K562 (cell line): Measurements from ENCODE around the gene SH3BGR. TPM values are rescaled to one million over a fixed set of nuclear protein-coding genes. Genes with fewer than 3 reads are reported as not detected.
A peak's percentile ranks its signal among the peaks of the same experiment; 100 is the strongest.

Source experiments
- CCAR2 ChIP-seq: fragments of 200-400 bp; formaldehyde crosslinking; IDR thresholded peaks from 2 replicates; pipeline ENCODE4 v1.6.1; 2017; ENCODE audit warnings: mild to moderate bottlenecking, low read depth, low read length
- DMBX1 ChIP-seq: fragments of 250-450 bp; sonication (Bioruptor Pico); IDR thresholded peaks from 2 replicates; pipeline ENCODE4 v1.8.0; 2022; ENCODE audit warnings: inconsistent platforms, mild to moderate bottlenecking, moderate library complexity, borderline replicate concordance
- E2F8 ChIP-seq: fragments of 450-650 bp; IDR thresholded peaks from 2 replicates; pipeline ENCODE4 v1.7.1; 2018; ENCODE audit warnings: mild to moderate bottlenecking, low read depth; ENCODE audit not compliant: partially characterized antibody
- ELF1 ChIP-seq: fragments of 200-800 bp; sonication (Bioruptor generic); IDR thresholded peaks from 2 replicates; pipeline ENCODE4 v1.6.1; 2016; ENCODE audit warnings: missing genetic modification characterization, missing compliant biosample characterization
- ELF2 ChIP-seq: fragments of 250-450 bp; sonication (Bioruptor Pico); IDR thresholded peaks from 2 replicates; pipeline ENCODE4 v1.5.0; 2021; ENCODE audit warnings: mild to moderate bottlenecking
- FOXA3 ChIP-seq, 2 experiments: fragments of 450-650 bp in 1 of 2; sonication (generic) in 1 of 2; formaldehyde crosslinking; IDR thresholded peaks in 1 of 2; conservative IDR thresholded peaks in 1 of 2; 2 replicates each; pipeline versions ENCODE4 v1.4.0 to v1.8.0; 2020 to 2022; ENCODE audit warnings: mild to moderate bottlenecking in 2 of 2, missing genetic modification reagents in 1 of 2
- FOXK2 ChIP-seq, 2 experiments: fragments of 450-650 bp; IDR thresholded peaks in 1 of 2; conservative IDR thresholded peaks in 1 of 2; 2 replicates each; pipeline ENCODE4 v1.6.1; 2016; ENCODE audit warnings: low read depth in 2 of 2, mild to moderate bottlenecking in 1 of 2
- HES1 ChIP-seq: fragments of 450-650 bp; IDR thresholded peaks from 2 replicates; pipeline ENCODE4 v1.6.1; 2016; ENCODE audit warnings: low read depth, mild to moderate bottlenecking, moderate library complexity
- ID3 ChIP-seq, 2 experiments: fragments of 250-450 bp in 1 of 2; fragments of 450-650 bp in 1 of 2; sonication (Bioruptor Pico) in 1 of 2; IDR thresholded peaks; 2 replicates each; pipeline versions ENCODE4 v1.6.1 to v1.8.0; 2016 to 2021; ENCODE audit warnings: mild to moderate bottlenecking in 2 of 2, moderate library complexity in 2 of 2, missing compliant biosample characterization in 1 of 2, missing genetic modification characterization in 1 of 2
- KAT8 ChIP-seq: fragments of 450-650 bp; IDR thresholded peaks from 2 replicates; pipeline ENCODE4 v1.6.1; 2016; ENCODE audit warnings: low read depth, mild to moderate bottlenecking
- KHSRP ChIP-seq: fragments of 450-650 bp; IDR thresholded peaks from 2 replicates; pipeline ENCODE4 v1.6.1; 2017
- PHTF2 ChIP-seq: fragments of 250-450 bp; sonication (Bioruptor Pico); IDR thresholded peaks from 2 replicates; pipeline ENCODE4 v1.5.0; 2021; ENCODE audit warnings: mild to moderate bottlenecking
- PTBP1 ChIP-seq: fragments of 200-400 bp; formaldehyde crosslinking; IDR thresholded peaks from 2 replicates; pipeline ENCODE4 v1.6.1; 2017; ENCODE audit warnings: low read depth, low read length
- PURB ChIP-seq: sonication (generic); formaldehyde crosslinking; IDR thresholded peaks from 2 replicates; pipeline ENCODE4 v1.9.0; 2021; ENCODE audit warnings: low read depth, mild to moderate bottlenecking, missing genetic modification reagents
- RCOR1 ChIP-seq, 2 experiments: IDR thresholded peaks; 2 replicates each; pipeline ENCODE4 v1.6.1; 2012; ENCODE audit warnings: low read depth in 2 of 2, low read length in 2 of 2, borderline replicate concordance in 1 of 2, improper control_type of control experiment in 1 of 2
- SMARCC2 ChIP-seq: fragments of 450-650 bp; IDR thresholded peaks from 2 replicates; pipeline ENCODE4 v1.6.1; 2017; ENCODE audit warnings: antibody characterized with exemption, moderate library complexity, mild to moderate bottlenecking, low read depth
- TAF1 ChIP-seq: IDR thresholded peaks from 2 replicates; pipeline ENCODE4 v1.6.1; 2011; ENCODE audit warnings: mild to moderate bottlenecking, low read length, moderate library complexity; ENCODE audit not compliant: insufficient read depth, control insufficient read depth, severe bottlenecking; ENCODE audit errors: extremely low read depth
- TARDBP ChIP-seq: fragments of 450-650 bp; IDR thresholded peaks from 2 replicates; pipeline ENCODE4 v1.6.1; 2016
- TCF7L2 ChIP-seq: fragments of 150-350 bp; IDR thresholded peaks from 2 replicates; pipeline ENCODE4 v1.6.1; 2016; ENCODE audit warnings: low read depth, mild to moderate bottlenecking, low read length, moderate library complexity
- TRIM24 ChIP-seq, 2 experiments: fragments of 450-650 bp; IDR thresholded peaks; 2 replicates each; pipeline ENCODE4 v1.6.1; 2016
- U2AF1 ChIP-seq: fragments of 200-400 bp; formaldehyde crosslinking; optimal IDR thresholded peaks from 2 replicates; pipeline ENCODE3; 2017; ENCODE audit warnings: mild to moderate bottlenecking, low read depth, low read length, moderate library complexity
- ZKSCAN1 ChIP-seq: fragments of 150-350 bp; IDR thresholded peaks from 2 replicates; pipeline ENCODE4 v1.6.1; 2016; ENCODE audit warnings: low read depth, low read length
- ZNF124 ChIP-seq: sonication (generic); formaldehyde crosslinking; IDR thresholded peaks from 2 replicates; pipeline ENCODE4 v1.8.1; 2022; ENCODE audit warnings: missing genetic modification reagents
- ZNF274 ChIP-seq: IDR thresholded peaks from 2 replicates; pipeline ENCODE4 v1.6.1; 2011; ENCODE audit warnings: low read depth, mild to moderate bottlenecking, low read length, moderate library complexity, borderline replicate concordance
- ZNF785 ChIP-seq: fragments of 250-450 bp; sonication (Bioruptor Pico); IDR thresholded peaks from 2 replicates; pipeline ENCODE4 v1.4.0; 2020; ENCODE audit warnings: mild to moderate bottlenecking
- polyA plus RNA-seq, 8 experiments: library from polyadenylated mRNA; depleted of rRNA in 4 of 8; stranded (reverse) in 5 of 8; unstranded in 3 of 8; fragments of >200 nt; fragmentation: Nextera tagmentation in 2 of 8; fragmentation: Illumina TruSeq in 1 of 8; extraction: Ambion mirVana in 2 of 8; extraction: Trizol in 1 of 8; gene quantifications; 2 replicates each; pipeline versions ENCODE4 v1.2.1 to v1.2.3, GENCODE V29; 2011 to 2014; ENCODE audit warnings: inconsistent platforms in 1 of 8, missing spikeins in 1 of 8
- total RNA-seq, 7 experiments: library from RNA; depleted of rRNA in 6 of 7; stranded (reverse); fragments of >200 nt in 6 of 7; fragmentation: Illumina TruSeq in 2 of 7; extraction: Trizol in 2 of 7; gene quantifications; 2 replicates each; pipeline versions ENCODE4 v1.2.1 to v1.2.3, GENCODE V29; 2011 to 2021; ENCODE audit warnings: low replicate concordance in 1 of 7

SH3BGR gene
- total and polyA plus RNA-seq, 9 of the 15 experiments (the other 6 are each of a cell fraction or from before 2014, with no cell fraction given) = 6.6 to 42.9 (median 25.6) TPM

GRCh38 chr21:39451332-39452206 is at the start of gene SH3BGR (continued):
- no peak for TF ChIP-seq FOXA3 (CRISPR knock-in tag; conservative IDR thresholded peaks at IDR 0.05 in 1 of 2, IDR thresholded peaks at IDR 0.05 in 1 of 2)
- TF ChIP-seq HES1 = no peak
- no peak for TF ChIP-seq E2F8
- TF ChIP-seq ZKSCAN1 = 0 out of 2 replicates have a peak, but pooled peaks have one; percentile 10
- no peak for TF ChIP-seq ZNF785 (CRISPR knock-in tag)
- no peak for TF ChIP-seq TARDBP
- no peak for TF ChIP-seq PTBP1
- TF ChIP-seq DMBX1 (CRISPR knock-in tag) = 0 out of 2 replicates have a peak, but pooled peaks have one; percentile 25
- TF ChIP-seq TRIM24 (IDR thresholded peaks at IDR 0.05) = no peak
- TF ChIP-seq KHSRP = no peak
- peak in 1 of 2 experiments; percentile 87; a peak in 2 of 4 replicates for TF ChIP-seq RCOR1 (IDR thresholded peaks at IDR 0.05; ENCODE audit: borderline replicate concordance in 1 of 2, low read depth in 2 of 2, low read length in 2 of 2)
- TF ChIP-seq ELF1 = no peak
- no peak for TF ChIP-seq U2AF1
- no peak for TF ChIP-seq ELF2 (CRISPR knock-in tag)
- TF ChIP-seq ID3 (CRISPR knock-in tag; IDR thresholded peaks at IDR 0.05) = no peak
- TF ChIP-seq ID3 (tag; IDR thresholded peaks at IDR 0.05) = no peak
- no peak for TF ChIP-seq PURB (CRISPR knock-in tag)
- TF ChIP-seq SMARCC2 = no peak
- TF ChIP-seq CCAR2 = no peak
- TF ChIP-seq PHTF2 (CRISPR knock-in tag) = no peak
- TF ChIP-seq TAF1 = peak; percentile 20
- TF ChIP-seq KAT8 = no peak
- TF ChIP-seq ZNF274 = no peak
- TF ChIP-seq FOXK2 (conservative IDR thresholded peaks at IDR 0.05 in 1 of 2, IDR thresholded peaks at IDR 0.05 in 1 of 2; ENCODE audit: low read depth in 2 of 2) = no peak
- TF ChIP-seq TCF7L2 = no peak
- TF ChIP-seq ZNF124 (CRISPR knock-in tag) = no peak
